GM21786 (cell line): Measurements from ENCODE around the gene PPIP5K1.

Source experiments
- ATAC-seq: cut with Tn5 transposase; IDR thresholded peaks from one replicate; pipeline ENCODE4 v1.9.1; 2021; ENCODE audit not compliant: unreplicated experiment

Gene PPIP5K1

DNA sequence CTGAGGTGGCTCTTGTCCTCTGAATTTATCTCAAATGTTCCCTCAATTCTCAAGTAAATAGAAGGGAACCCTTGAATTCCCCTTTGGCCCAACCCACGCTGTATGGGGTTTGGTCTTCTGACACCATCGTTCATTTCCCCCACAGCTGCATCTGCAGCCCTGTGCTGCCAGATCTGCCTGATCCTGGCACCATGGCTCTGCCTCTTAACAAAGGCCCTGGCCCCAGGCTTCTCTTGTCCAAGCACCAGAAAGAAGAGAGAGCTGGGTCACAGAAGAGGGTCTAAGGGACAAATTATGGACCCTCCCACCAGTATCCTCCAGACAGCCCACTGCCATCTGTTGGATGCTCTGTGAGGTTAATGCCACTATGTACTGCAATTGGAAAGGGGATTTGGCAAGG, 70.8 kb downstream of the PPIP5K1 start:
- no peak for ATAC-seq

DNA sequence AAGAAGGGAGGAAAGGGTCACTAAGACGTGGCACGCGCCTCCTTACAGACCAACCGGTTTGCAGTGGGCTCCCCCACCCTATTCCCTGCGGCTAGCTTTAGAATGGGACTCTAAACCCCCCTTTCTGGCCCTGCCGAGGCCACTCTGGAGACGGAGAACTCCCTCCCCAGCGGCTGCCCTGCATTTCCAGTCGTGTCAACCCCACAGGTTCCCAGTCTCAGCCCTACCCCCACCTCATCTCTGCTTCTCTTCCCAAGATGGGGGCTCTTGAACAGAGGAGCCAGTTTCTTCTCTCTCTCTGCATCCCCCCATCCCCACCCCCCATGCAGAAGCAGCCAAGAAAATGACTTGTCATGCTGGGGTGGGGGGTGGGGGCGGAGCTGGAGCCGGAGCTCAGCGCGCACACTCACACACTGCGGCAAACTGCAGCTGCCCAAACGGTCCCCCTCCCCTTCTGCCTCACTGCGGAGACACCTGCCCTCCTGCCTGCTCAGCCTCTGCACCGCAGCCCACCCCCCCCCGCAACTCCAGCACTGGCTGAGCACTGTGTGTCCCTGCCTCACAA, 71.7 kb downstream of the PPIP5K1 start:
- ATAC-seq, result no peak

DNA sequence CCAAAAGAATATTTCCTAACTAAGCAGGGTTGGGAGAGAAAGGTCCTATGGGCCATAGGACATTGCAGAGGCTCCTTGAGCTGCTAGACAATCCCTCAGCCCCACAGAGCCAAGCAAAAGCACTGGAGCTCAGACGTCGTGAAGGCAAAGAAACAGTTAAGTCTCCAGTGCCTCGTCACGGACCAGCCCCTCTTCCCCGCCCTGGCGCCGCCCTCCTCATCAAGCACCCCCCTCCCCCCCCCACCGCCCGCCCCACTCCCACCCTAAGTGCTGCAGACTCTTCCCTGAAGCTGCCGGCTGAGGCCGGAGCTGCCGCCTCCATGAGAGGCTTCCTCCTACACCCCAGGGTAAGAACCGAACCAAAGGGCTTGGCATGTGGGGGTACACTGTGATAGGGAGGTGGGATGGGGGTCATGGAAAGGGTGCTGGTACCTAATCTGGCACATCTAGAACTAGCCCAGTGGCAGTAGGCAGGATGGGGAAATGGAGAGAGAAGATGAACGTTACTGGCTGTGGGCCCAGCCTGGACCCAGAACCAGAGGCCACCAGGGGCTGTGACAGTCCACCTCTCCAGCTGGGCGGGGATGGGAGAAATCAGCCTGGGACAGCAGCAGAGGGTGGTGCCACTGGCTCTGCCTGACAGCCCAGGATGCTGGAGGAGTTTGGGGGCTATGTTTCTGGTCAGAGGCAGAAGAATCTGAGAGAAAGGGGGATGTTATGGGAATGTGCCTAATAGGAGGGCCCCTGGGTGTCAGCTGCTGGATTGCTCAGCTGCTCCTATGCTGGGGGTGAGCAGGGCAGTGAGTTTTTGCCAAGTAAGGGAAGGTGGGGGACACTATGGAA, 72.4 kb downstream of the PPIP5K1 start, which contains the start of gene MAP1A:
MAP1A (plus strand) TSS at position 255 of the 843 bp plus-strand sequence. CDS start 3,866 bp downstream, outside the sequence.
- no peak for ATAC-seq

DNA sequence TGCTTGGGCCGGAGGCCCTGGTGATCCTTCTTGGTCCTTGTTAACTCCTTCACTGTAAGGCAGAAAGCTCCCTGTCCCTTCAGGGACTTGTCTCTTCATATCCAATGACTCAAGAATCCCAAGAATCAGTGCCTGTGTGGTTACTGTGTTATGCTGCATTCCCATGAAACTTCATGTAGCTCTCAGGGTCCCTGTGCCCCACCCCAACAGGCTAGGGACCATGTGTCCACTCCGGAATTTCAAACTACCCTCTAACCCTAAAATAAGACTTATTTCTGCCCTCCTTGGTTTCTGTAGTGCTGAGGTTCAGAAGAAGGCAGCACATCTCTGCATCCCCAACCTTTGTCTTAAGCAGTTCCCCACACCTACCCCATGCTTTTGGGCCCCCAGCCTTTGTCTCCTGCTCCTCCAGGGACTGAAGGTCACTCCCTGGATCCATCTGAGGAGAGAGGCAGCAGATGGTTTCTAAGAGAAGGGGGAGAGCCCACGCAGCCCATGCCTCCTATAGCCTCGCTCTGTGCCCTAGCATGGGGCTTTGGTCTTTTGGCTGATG, 73.1 kb downstream of the PPIP5K1 start:
- no peak for ATAC-seq

DNA sequence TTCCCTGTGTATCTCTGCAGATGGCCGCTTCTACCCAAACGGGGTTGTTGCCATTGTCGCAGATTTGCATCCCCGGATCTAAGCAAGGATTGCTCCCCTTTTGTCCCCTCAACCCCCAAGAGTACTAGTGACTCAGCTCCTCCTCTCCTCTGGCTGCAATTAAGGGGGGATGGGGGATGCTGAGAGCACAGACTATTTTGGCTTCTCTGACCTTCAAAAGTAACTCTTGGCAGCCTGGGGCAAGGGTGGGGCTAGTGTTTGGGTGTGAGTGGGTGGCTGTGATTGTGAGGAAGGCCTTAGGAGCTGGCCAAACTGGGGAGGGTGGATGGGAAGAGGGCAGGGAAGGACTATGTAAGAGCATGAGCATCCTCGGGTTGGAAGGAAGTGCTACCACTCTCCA, 73.8 kb downstream of the PPIP5K1 start:
- no peak for ATAC-seq

DNA sequence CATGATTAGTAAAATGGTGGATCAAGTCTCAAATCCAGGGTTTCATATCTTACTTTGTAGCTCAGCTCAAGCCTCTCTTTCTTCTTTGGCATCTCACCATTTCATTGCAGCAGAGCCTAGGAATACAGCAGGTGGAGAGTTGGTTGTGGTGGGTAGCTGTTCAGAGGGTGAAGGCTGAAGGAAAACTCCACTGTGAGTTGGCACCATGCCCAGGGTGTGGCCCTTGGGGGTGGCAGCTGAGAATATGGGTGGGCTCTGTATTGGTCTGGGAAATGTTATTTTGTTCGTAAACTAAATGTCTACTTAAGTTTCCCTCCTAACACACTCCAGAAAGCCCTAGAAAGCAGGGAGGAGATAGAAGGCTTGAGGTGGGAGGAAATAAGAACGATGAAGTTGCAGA, 74.3 kb downstream of the PPIP5K1 start:
- no peak for ATAC-seq

DNA sequence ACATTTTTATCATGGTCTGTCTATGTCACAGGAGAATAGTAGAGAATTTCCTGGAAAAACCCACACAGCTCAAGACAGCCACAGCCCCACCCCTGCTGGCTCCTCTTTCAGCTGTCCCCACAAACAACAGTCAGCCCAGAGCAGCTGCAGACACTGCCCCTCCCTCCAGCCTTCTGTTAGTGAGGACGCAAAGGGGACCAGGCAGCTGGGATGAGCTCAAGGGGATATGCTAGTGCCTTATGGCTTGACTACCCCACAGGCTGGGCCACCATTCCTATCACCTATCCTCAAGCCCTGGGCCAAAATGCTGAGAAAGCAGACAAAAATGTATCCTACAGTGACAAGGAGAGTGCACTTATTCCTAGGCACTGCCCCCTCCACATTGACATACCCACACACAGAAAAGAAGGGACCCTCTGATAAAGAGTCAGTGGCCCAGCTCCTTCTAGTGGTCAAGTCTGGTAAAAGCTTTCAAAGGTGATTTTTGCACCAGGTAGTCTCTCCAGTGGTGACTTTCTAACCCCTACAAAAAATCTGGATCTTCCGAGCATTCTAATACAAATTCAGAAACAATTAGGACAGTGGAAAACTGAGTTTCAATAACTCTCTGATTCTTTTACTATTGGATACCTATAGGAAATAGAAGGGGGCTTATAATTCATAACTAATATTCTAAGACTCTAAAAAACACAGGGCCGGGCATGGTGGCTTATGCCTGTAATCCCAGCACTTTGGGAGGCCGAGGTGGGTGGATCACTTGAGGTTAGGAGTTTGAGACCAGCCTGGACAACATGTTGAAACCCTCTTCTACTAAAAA, 75.6 kb downstream of the PPIP5K1 start:
- ATAC-seq, result no peak

DNA sequence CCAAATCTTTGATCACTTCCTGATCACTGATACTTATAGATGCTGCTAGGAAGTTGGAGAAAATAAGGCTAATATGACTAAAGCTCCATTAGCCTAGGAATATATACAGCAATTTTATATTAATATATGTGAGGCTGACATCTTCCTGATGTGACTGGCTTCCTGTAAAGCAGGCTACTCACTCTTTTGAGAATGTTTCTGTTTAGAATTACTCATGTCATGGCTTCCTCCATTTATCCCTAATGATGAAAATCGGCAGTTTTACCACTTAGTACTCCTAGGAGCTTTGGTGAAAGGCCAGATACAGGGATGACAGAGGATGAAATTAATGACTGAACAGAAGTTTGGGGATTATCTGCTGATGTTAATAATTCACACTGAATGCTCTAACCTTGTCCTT, 76.5 kb downstream of the PPIP5K1 start:
- no peak for ATAC-seq

DNA sequence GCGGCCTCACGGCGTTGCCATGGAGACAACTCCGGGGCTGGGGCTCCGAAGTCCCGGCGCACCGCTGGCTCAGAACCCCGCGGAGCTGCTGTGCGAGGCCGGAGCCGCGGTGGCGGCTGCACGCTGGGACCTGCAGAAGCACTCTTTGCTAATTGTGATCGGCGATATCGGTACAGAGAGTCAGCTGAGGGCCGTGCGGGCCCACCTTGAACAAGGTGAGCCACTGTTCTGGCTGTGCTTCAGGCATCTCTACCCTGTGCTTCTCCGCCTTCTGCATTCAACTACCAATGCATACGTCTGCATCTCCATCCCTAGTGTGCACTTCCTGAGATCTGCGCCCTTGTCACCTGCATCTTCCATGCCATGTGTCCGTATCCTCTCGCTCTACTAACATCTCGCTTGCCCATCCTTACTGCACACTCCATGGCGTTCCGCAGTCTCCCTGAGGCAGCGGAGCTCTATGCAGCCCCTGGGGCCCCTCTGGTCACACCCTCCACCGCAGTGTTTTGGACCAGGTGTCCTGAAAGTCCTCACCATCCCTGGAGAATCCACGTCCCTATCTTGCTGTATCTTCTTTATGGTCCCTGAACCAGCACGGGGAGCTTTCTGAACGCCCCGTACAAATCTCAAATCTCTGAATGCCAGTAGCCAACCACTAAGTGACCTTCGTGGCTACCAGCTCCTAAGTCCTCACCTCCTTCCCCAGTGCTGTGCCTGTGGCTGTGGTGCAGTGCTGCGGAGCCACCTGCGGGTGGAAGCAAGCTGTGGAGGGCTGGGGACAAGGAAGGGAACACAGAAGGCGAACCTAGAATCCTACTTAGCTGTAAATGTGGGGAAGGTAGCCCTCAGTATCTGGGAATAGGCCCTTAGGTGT, 78.8 kb downstream of the PPIP5K1 start:
- ATAC-seq, result no peak

DNA sequence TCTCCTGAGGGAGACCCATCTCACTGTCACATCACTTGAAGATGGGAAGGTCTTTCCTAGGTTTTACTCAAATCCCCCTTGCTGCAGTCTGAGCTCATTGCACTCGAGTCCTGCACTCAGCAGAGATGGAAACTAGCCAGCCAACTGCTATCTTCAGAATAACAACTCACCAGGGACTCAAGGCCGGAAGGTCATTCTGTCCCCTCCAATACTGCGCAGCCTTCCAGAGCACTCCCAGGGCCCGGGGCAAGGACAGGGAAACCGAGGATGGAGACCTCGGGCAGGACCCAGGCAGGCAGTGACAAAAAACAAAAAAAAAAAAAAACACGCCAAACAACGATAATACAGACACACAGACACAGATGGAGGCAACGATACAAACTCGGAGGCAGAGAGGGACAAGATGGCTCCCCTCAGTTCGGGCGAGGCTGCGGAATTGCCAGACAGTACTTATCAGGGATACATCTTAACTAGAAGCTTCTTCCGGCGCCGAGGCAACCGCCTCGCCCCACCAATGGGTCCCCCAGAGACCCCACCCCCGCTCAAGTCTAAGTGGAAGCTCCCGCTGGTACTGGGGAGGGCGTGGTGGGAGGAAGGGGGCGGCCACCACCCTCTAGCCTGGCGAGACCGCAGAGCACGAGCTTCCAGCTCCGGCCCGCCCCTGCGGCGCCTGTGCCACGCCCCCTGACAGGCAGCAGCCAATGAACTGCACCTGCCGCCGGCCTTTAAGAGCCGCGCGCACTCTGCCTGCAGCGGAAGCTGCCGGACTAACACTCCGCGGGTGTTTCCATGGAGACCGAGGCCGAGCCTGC, 79.6 kb downstream of the PPIP5K1 start:
- peak; percentile 97 for ATAC-seq

DNA sequence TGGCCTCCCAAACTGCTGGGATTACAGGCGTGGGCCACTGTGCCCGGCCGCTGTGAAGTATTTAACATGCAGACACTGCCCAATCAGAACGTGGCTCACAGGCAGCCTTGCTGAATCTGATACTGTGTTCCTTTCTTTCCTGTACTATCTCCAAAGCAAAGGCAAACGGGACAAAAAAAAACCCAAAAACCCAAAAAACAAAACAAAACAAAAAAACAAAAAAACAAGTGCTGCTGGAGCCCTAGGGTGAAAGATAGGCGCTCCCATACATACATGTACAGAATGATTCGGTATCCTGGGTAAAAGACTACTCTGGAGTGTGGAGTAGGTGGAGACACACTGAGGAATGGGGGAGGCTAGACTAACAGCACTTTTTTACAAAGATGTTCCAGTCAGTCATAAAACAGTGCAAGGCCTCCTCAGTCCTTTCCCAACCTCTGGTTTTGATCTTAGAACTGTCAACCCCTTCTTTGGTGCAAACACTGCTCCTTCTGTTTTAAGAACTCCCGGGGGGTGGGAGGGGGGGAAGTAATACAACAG, 80.3 kb downstream of the PPIP5K1 start:
- no peak for ATAC-seq

DNA sequence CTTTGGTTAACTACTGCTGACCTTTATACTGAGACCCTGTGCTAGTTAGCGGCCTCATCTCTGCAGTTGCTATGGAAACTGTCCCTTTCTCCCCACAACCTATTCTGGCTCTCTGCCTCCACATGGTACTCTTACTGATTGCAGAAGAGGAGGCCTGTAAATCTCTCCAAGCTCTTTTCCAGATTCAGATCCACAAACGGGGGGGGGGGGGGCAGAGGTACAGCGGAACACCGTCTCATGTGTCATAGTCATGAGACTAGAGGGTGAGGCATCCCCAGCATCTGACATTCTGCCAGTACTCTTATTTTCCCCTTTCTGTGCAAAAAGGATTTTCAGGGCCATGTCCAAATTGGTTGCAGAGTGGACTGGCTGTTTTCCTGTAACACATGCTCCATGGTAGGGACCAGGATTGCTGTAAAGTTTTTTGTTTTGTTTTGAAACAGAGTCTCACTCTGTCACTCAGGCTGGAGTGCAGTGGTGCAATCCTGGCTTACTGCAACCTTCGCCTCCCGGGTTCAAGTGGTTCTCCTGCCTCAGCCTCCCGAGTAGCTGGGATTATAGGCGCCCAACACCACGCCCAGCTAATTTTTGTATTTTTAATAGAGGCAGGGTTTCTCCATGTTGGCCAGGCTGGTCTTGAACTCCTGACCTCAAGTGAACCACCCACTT, 80.9 kb downstream of the PPIP5K1 start:
- ATAC-seq, result no peak

DNA sequence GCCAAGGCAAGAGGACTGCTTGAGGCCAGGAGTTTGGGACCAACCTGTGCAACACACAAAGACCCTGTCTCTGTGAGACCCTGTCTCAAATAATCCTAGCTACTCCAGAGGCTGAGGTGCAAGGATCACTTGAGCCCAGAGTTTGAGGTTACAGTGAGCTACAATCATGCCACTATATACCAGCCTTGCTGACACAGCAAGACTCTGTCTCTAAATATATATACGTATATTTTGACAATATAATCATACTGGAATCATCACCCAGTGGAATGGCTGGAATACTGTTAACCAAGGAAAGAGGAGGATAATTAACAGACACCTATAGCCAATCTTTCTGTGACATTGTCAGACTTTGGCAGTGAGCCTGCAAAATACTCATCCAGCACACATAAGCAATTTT, 81.6 kb downstream of the PPIP5K1 start:
- ATAC-seq, result no peak

DNA sequence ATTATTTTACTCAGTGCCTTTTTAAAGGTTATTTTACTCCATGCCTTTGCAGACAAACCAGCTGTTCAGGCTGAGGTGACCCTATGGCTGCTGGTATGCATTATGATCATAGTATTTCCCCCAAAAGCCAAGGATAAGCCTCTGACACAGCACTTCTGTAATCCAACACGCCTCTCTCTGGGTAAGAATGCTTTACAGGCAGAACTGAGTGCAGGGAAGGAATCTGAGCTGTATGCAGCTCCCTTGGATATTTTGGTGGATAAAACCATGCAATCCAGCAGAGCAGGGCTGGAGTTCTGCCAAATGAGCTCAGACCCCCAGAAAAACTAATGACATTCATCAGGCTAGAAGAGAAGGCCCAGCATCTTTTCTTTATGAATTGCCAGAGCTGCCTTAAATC, 84.3 kb downstream of the PPIP5K1 start:
- no peak for ATAC-seq

DNA sequence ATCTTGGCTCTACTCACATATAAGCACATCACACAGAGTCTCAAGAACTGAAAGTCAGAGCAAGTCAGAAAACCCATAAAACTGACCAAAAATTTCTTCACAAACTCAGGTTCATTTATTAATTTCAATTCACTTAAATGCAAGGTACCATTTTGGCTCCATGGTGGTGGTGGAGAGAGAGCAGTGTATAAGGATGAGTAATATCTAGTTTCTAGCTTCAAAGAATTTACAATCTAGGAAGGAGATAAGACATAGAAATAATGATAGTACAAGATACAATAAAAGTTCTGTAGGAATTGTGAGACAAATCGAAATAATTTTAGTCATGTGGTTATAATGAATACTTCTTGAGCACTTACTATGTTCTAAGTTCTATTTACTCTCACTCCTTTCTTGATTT, 90.4 kb downstream of the PPIP5K1 start:
- no peak for ATAC-seq

DNA sequence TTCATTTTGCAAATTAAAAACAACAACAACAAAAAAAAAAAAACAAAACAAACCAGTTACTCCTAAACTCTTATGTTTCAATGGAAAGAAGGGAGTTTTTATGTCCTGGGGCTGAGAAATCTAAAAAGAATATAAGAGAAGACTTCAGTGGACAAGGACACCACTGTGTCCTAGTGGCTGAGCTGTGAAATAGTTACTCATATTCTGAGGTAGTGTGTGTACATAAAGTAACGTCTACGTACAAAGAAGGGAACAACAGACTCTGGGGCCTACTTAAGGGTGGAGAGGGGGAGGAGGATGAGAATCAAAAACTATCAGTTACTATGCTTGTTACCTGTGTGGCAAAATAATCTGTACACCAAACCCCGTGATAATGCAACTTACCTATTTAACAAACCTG, 91.0 kb downstream of the PPIP5K1 start:
- no peak for ATAC-seq

DNA sequence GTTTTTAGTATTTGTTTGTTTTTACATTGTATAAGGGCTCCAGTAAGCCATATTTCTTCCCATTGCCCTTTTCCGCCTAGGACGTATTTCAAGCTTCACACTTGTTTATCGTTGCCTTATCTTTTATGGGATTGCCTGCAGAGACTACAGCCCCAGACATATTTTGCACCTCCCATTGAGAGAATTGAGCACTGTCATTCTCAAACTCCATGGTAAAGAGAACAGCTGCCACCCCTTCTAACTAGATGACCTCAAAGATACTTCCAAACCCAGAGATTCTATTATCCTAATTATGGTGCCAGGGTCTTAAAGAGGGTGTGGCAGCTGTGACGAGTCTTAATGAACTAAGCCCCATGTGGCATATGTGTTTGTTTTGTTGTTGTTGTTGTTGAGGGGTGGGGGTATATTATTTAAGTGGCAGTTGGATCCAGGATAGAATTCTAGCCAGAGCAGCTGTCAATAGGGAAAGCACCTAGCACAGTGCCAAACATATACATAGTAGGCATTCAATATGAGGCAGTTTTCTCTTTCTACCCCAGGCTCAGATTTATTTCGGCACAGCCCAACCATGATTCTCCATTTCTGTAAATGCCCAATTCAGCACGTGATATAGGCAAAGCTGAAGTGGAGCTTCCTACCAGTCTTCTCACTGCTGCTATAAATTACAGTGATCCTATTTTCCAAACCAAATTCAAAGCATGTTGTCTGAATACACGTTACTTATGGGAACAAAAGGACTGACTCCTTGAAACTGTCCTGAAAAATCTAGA, 96.1 kb downstream of the PPIP5K1 start:
- ATAC-seq, result no peak
